Activated CD4-positive, alpha-beta T cell treated with anti-CD3 and anti-CD28 coated beads for 1 hour (primary cell): Measurements from ENCODE around the gene SLC25A24.
"Not testable (repeated sequence)": the region's sequence is repeated elsewhere in the genome, so short reads cannot be mapped to it uniquely, and the experiment has no call there.

Experiments
- DNase-seq: peaks from one replicate; pipeline ENCODE4 v3.0.0-alpha.2; 2020

The SLC25A24 gene

GRCh38 chr1:108199781-108200686, at the start of gene SLC25A24:
SLC25A24 (minus strand) TSS chr1:108200343; CDS start chr1:108200138, 205 bp downstream.
- peak; percentile 52 for DNase-seq

- not testable (repeated sequence) for DNase-seq
These were observed 43.8 kb upstream of the SLC25A24 start, which contains the start of gene NBPF4 for GRCh38 chr1:108243976-108244375. NBPF4 (minus strand) TSS chr1:108244076; CDS start chr1:108243761, 315 bp downstream.

GRCh38 chr1:108239426-108239825, 39.3 kb upstream of the SLC25A24 start:
- not testable (repeated sequence) for DNase-seq

GRCh38 chr1:108235308-108235707, 35.2 kb upstream of the SLC25A24 start:
- DNase-seq = not testable (repeated sequence)

GRCh38 chr1:108232183-108232582, 32.0 kb upstream of the SLC25A24 start:
- not testable (repeated sequence) for DNase-seq

GRCh38 chr1:108229976-108230375, 29.8 kb upstream of the SLC25A24 start:
- not testable (repeated sequence) for DNase-seq

GRCh38 chr1:108227772-108228171, 27.6 kb upstream of the SLC25A24 start:
- DNase-seq = not testable (repeated sequence)

- DNase-seq = not testable (repeated sequence)
These were observed 26.7 kb upstream of the SLC25A24 start for GRCh38 chr1:108226855-108227254.

GRCh38 chr1:108223226-108223625, 23.1 kb upstream of the SLC25A24 start:
- not testable (repeated sequence) for DNase-seq

- DNase-seq = not testable (repeated sequence)
These were observed 17.5 kb upstream of the SLC25A24 start for GRCh38 chr1:108217515-108218174.

GRCh38 chr1:108217007-108217406, 16.9 kb upstream of the SLC25A24 start:
- DNase-seq = not testable (repeated sequence)

- not testable (repeated sequence) for DNase-seq
These were observed 16.1 kb upstream of the SLC25A24 start for GRCh38 chr1:108216028-108216890.

- not testable (repeated sequence) for DNase-seq
These were observed 14.7 kb upstream of the SLC25A24 start for GRCh38 chr1:108214641-108215465.

- no peak for DNase-seq
These were observed 10.9 kb upstream of the SLC25A24 start for GRCh38 chr1:108211014-108211413.

GRCh38 chr1:108209456-108210108, 9.4 kb upstream of the SLC25A24 start:
- DNase-seq = no peak

- no peak for DNase-seq
These were observed 8.7 kb upstream of the SLC25A24 start for GRCh38 chr1:108208724-108209446.

- not testable (repeated sequence) for DNase-seq
These were observed 3.4 kb upstream of the SLC25A24 start for GRCh38 chr1:108203582-108203981.

- DNase-seq = no peak
These were observed 1.5 kb upstream of the SLC25A24 start for GRCh38 chr1:108201687-108202086.

- no peak for DNase-seq
These were observed 526 bp upstream of the SLC25A24 start for GRCh38 chr1:108200687-108201051.

- DNase-seq = no peak
These were observed 897 bp downstream of the SLC25A24 start for GRCh38 chr1:108199201-108199691.
